GM12872 (cell line): ENCODE results near the gene EXOC4.

Experiments used
- CTCF ChIP-seq: IDR thresholded peaks from 3 replicates; pipeline ENCODE4 v1.5.1; 2011; ENCODE audit warnings: low read depth, mild to moderate bottlenecking, low read length, moderate library complexity; ENCODE audit not compliant: insufficient read depth

EXOC4 gene

GRCh38 chr7:133491846-133492652 is 239.2 kb downstream of the EXOC4 start:
- no peak for TF ChIP-seq CTCF

DNA sequence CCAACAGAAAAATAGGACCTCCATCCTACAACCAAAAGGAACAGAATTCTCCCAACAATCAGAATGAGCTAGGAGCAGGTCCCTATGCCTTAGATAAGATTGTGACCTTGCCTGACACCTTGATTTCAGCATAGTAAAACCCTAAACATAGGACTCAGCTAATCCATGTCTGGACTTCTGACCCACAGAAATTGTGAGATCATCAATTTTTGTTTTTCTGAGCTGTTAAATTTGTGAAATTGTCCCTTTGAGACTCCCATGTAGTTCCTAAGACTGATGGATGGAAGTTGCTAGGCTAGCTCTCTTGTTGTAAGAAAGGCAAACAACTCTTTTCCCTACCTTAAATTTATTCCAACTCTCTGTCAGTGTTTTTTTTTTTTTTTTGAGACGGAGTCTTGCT is 244.2 kb downstream of the EXOC4 start:
- no peak for TF ChIP-seq CTCF

DNA sequence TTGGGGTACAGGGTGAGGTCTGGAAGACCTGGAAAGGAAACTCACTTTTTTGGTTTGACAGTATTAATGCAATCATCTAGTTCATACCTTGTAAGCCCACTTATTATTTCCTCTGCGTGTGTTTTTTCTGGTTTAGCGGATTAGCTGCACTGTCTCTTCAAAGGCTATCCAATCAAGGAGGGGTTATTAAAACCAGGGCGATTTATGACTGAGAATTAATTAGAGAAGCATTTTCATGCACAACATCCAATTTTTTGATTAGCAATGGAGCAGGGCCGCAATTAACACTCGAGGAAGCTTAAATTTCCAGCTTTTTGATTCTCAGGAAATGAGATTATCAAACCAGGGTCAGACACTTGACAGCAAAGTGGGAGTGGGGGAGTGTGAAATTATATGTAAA is 248.9 kb downstream of the EXOC4 start:
- no peak for TF ChIP-seq CTCF

GRCh38 chr7:133502498-133502897 is 249.6 kb downstream of the EXOC4 start:
- no peak for TF ChIP-seq CTCF

DNA sequence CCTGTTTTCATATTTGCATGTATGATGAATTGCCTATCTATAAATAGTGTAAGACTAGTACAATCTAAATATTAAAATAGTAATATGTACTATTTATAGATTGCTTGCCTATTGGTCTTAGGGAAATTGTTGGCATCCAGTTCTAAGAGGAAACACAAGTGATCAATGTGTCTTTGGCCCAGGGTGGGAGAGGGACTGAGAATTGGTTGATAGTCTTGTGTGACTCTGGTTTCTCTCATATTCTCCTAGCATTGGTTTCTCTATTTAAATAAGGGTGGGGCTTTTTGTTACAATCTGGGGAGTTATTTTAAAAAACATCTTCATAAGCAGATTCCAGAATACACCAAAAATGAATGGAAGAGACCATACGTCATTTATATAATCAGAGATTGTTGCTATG is 250.1 kb downstream of the EXOC4 start:
- TF ChIP-seq CTCF, result no peak

DNA sequence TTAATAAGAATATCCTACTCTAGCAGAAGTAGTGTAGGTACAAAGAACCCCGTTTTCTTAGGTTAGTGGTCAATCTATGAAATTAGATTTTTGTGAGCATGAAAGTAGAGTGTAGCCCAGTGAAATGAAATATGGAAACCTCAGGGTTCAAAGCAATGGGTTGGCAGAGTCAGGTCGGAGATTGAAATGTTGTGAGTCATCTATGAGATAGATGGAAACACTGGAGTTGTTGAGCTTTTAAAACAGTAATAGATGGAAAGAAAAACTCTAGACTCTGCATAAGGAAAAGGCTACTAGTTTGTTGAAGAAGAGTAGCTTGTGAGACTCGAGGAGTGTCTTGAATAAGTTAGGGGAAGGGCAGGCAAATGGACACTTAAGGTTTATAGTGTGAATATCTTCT is 251.9 kb downstream of the EXOC4 start:
- TF ChIP-seq CTCF, result no peak

DNA sequence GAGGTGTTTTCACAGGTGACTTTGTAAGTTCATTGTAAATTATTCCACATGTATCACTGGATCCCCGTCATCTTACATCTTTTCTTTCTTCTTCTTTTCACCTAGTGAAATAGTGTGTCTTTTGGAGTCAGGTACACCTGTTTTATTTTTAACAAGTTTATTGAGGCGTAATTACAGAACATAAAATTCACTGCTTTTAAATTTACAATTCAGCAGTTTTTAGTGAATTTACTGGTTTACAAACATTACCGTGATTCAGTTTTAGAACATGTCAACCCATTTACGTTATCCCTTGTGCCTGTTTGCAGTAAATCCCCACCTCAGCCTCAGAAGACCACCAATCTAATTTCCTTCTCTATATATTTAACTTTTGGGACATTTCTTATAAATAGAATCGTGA is 256.9 kb downstream of the EXOC4 start:
- no peak for TF ChIP-seq CTCF
